K562 treated with DMSO at 1 percent for 24 hours (cell line): ENCODE results near the gene GDF10. TPM values are rescaled to one million over a fixed set of nuclear protein-coding genes. Genes with fewer than 3 reads are reported as not detected.

Experiments
- total RNA-seq: library from RNA; unstranded; fragments of 300-600 nt; gene quantifications from 2 replicates; pipeline ENCODE4 v1.2.3, GENCODE V29; 2022; ENCODE audit warnings: low read depth; ENCODE audit not compliant: insufficient read depth

The GDF10 gene, protein sequence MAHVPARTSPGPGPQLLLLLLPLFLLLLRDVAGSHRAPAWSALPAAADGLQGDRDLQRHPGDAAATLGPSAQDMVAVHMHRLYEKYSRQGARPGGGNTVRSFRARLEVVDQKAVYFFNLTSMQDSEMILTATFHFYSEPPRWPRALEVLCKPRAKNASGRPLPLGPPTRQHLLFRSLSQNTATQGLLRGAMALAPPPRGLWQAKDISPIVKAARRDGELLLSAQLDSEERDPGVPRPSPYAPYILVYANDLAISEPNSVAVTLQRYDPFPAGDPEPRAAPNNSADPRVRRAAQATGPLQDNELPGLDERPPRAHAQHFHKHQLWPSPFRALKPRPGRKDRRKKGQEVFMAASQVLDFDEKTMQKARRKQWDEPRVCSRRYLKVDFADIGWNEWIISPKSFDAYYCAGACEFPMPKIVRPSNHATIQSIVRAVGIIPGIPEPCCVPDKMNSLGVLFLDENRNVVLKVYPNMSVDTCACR
- total RNA-seq: not detected in 2 replicates

DNA sequence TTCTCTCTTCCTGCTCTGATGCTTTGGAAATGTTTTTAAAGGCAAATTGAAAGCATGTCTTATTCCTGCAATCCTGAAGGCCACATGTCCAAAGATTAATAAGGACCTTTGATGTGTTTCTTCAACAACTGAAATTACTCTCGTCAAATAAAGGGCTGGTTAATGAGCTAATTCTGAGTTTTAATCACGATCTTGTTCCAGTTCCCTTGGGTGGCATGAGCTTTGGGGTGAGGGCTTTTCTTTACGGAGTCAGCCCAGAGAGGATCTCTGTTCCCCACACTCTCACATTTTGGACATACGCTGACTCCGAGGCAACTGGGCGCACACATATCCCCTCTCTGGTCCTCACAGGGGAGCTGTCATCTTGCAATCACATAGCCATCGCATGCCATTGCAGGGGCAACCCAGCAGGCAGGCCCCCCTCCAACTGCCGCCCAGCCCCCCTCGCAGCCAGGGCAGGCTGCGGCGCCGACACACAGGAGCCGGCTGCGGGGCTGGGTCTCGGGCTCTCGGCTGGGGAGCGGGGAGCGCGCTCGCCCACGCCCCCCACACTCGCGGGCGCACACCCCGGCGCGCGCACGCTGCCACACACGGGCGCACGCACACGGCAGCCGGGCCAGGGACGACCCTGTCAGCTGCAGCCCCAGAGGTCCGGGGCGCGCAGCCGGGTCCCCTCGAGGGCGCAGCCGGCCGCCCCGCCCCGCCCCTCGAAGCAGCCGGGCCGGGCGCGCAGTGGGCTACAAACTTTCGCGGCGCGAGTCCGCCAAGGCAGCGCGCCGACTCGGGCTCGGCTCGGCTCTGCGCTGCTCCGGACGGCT is at the start of gene GDF10:
GDF10 (plus strand) TSS at position 587 of the 818 bp plus-strand sequence. CDS start 455 bp downstream, outside the sequence.

DNA sequence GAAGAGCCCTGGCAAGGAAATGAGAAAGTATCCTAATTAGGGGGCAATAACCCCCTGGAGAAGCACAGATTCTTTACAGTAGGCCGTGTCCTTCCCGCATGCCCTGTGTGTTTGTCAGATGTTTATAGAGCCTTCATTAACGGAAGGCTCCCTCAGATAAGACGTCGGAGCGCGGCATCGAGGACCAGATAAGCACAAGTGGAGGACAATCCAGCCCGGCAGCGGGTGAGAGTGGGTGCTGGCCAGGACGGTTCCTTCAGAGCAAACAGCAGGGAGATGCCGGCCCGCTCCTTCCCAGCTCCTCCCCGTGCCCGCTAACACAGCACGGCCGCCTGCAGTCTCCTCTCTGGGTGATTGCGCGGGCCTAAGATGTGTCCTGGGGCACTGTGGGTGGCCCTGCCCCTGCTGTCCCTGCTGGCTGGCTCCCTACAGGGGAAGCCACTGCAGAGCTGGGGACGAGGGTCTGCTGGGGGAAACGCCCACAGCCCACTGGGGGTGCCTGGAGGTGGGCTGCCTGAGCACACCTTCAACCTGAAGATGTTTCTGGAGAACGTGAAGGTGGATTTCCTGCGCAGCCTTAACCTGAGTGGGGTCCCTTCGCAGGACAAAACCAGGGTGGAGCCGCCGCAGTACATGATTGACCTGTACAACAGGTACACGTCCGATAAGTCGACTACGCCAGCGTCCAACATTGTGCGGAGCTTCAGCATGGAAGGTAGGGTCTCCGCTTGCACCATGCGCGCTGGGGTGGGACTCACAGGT is 22.5 kb downstream of the GDF10 start, which contains the start of gene GDF2:
GDF2 (plus strand) TSS at position 155 of the 762 bp plus-strand sequence; CDS start at position 370, 215 bp downstream.

DNA sequence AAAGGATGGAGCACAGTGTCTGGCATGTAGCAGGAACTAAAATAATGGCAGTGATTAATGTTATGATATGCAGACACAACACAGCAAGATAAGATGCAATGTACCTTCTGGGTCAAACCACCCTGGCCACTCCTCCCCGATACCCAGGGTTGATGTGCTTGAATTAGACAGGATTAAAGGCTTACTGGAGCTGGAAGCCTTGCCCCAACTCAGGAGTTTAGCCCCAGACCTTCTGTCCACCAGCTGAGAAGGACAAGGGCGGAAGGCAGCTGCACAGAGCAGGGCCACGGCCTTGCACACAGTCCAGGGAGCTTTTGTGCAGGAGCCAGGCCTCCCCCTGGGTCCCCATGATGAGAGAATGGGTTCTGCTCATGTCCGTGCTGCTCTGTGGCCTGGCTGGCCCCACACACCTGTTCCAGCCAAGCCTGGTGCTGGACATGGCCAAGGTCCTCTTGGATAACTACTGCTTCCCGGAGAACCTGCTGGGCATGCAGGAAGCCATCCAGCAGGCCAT is 48.2 kb downstream of the GDF10 start, which contains the start of gene RBP3:
RBP3 (plus strand) TSS at position 226 of the 514 bp plus-strand sequence; CDS start at position 348, 122 bp downstream.

Other genes starting within 250 kb of the GDF10 start
- 2.0 and 2.8 TPM in 2 replicates for gene GDF2, start 22.3 kb downstream of the GDF10 start, total RNA-seq
- gene RBP3, start 48.2 kb downstream of the GDF10 start, total RNA-seq: not detected in 2 replicates
- gene ZNF488, start 84.1 kb downstream of the GDF10 start, total RNA-seq: not detected in 2 replicates
- not detected in 2 replicates for gene ANXA8, start 183.9 kb downstream of the GDF10 start, total RNA-seq
- not detected in 2 replicates for gene FAM25G, start 191.5 kb downstream of the GDF10 start, total RNA-seq
- gene AGAP9, start 223.4 kb downstream of the GDF10 start, total RNA-seq: 3.8 and 4.4 TPM in 2 replicates